ENCODE data around the gene CNR2. TPM values are rescaled to one million over a fixed set of nuclear protein-coding genes. Genes with fewer than 3 reads are reported as not detected.

The CNR2 gene
- total RNA-seq, 2 experiments from 2014 or later, result 0.25 TPM

DNA sequence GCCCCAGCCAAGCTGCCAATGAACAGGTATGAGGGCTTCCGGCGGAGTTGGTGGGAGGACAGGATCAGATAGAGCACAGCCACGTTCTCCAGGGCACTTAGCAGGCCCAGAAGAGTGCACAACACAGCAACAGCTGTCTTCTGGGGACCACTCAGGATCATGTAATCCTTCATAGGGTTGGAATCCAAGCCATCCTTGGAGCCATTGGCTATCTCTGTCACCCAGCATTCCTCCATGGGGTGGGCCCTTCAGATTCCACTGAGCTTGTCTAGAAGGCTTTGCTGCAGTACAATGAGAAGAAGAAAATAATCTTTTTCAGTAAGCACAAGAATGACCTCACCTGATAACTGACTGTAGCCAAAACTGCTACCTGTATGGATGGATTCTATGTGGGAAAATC, 37.8 kb downstream of the CNR2 start:
- no peaks in the 10 kb centered on the region for H3K27me3 Mint-ChIP-seq
- H3K36me3 Mint-ChIP-seq (ENCODE audit: low read depth), result peaks cover 7% of the 10 kb centered on the region
- no peak overlapping the region for H3K27ac Mint-ChIP-seq
- ChIA-PET CTCF (no interaction called here), POLR2A (no interaction called here)
- no peaks in the 10 kb centered on the region for H3K4me1 Mint-ChIP-seq (ENCODE audit: low read depth)
- DNase-seq (no peak), ATAC-seq (no peak)
- H3K4me3 Mint-ChIP-seq, result no peak overlapping the region
- H3K9me3 Mint-ChIP-seq, result peaks cover 16% of the 10 kb centered on the region
- intact Hi-C loops (cut with micrococcal nuclease), result no loop called here
- TF ChIP-seq, protein P1, sequence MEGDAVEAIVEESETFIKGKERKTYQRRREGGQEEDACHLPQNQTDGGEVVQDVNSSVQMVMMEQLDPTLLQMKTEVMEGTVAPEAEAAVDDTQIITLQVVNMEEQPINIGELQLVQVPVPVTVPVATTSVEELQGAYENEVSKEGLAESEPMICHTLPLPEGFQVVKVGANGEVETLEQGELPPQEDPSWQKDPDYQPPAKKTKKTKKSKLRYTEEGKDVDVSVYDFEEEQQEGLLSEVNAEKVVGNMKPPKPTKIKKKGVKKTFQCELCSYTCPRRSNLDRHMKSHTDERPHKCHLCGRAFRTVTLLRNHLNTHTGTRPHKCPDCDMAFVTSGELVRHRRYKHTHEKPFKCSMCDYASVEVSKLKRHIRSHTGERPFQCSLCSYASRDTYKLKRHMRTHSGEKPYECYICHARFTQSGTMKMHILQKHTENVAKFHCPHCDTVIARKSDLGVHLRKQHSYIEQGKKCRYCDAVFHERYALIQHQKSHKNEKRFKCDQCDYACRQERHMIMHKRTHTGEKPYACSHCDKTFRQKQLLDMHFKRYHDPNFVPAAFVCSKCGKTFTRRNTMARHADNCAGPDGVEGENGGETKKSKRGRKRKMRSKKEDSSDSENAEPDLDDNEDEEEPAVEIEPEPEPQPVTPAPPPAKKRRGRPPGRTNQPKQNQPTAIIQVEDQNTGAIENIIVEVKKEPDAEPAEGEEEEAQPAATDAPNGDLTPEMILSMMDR (IDR thresholded peaks at IDR 0.05), result no peak

DNA sequence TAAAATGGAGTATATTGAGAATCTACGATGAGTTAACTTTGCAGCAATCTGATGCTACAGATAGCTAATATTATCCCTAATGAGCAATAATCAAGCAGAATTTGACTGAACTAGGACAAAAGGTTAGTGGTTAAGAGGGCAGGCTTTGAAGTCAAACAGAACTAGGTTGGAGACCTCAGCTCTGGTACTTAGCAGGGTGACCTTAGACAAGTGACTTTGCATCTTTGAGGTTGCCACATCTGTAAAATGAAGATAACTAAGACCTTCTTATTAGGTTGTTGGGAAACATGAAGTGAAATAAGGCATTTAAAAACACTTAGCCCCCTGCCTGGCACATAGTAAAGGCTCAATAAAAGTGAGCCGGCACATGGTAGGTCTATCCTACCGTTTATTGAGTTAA, 40.7 kb downstream of the CNR2 start:
- intact Hi-C loops (cut with micrococcal nuclease), result no loop called here
- Mint-ChIP-seq H3K27me3 (no peaks in the 10 kb centered on the region), H3K4me3 (no peak overlapping the region), H3K4me1 (ENCODE audit: low read depth) (peaks cover 6% of the 10 kb centered on the region), H3K9me3 (peaks cover 3% of the 10 kb centered on the region), H3K36me3 (ENCODE audit: low read depth) (no peaks in the 10 kb centered on the region), H3K27ac (no peak overlapping the region)
- POLR2A ChIA-PET, result no interaction called here
- TF ChIP-seq, protein P1 (IDR thresholded peaks at IDR 0.05), result no peak
- CTCF ChIA-PET, result interaction anchor here (1.1 to 1.5 kb wide), 2 partner anchors 61 to 62 kb away, joined by 3 to 4 read pairs; no protein-coding TSS in a partner anchor
- DNase-seq, result no peak
- ATAC-seq, result no peak

DNA sequence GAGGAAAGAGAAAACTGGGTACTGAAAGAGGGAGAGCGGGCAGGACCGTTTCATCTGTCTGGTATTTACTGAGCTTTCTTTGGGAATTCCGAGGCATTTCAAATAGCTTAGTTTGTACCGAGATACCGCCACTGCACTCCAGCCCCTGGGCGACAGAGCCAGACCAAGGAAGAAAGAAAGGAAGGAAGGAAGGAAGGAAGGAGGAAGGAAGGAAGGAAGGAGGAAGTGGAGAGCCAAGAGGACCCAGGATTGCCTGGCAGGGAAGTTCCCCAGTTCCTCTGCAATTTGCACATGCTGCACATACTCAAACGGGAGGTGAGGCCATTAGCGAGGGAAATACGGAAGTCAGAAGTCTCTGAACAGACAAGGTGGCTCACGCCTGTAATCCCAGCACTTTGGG, 44.1 kb downstream of the CNR2 start:
- H3K9me3 Mint-ChIP-seq, result no peaks in the 10 kb centered on the region
- ChIA-PET POLR2A (interaction anchor here (0.6 kb wide), 1 partner anchor 69 kb away, joined by 3 read pairs; no protein-coding TSS in a partner anchor), CTCF (interaction anchor here (0.7 to 4.1 kb wide), 10 partner anchors 9 to 98 kb away, joined by 3 to 33 read pairs (median 4); partner anchors contain the start of gene GALE)
- intact Hi-C loops (cut with micrococcal nuclease), result loop anchor here (5.0 kb wide), 1 partner anchor 67 kb away; the partner anchor contains the start of gene GALE
- peaks cover 18% of the 10 kb centered on the region for H3K4me1 Mint-ChIP-seq (ENCODE audit: low read depth)
- no peak overlapping the region for H3K27ac Mint-ChIP-seq
- TF ChIP-seq, protein P1 (IDR thresholded peaks at IDR 0.05), result no peak
- DNase-seq (no peak), ATAC-seq (no peak)
- no peaks in the 10 kb centered on the region for H3K27me3 Mint-ChIP-seq
- peaks cover 4% of the 10 kb centered on the region for H3K36me3 Mint-ChIP-seq (ENCODE audit: low read depth)
- H3K4me3 Mint-ChIP-seq, result peak overlapping the region; percentile 76

DNA sequence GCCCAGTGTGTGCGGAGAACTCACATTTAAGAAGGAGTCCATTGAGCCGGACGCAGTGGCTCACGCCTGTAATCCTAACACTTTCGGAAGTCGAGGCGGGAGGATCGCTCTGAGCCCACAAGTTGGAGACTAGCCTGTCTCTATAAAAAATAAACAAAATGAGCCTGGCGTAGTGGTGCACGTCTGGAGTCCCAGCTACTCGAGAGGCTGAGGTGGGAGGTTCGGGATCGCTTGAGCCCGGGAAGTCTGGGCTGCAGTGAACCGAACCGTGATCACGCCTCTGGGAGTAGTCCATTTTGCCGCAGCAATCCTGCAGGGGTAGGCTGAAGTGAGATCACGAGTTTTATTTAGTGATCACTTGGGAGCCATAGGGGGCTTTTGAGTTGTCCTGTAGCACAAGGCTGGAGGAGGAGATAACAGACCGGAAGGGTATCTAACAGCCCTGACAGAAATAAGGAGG, 44.6 kb downstream of the CNR2 start:
- peak; percentile 1 for ATAC-seq

More for the DNA sequence above, 44.6 kb downstream of the CNR2 start:
- H3K4me3 Mint-ChIP-seq, result peak overlapping the region; percentile 76
- no peak for DNase-seq
- POLR2A ChIA-PET, result interaction anchor here (0.6 kb wide), 1 partner anchor 69 kb away, joined by 3 read pairs; no protein-coding TSS in a partner anchor
- no peaks in the 10 kb centered on the region for H3K9me3 Mint-ChIP-seq
- H3K36me3 Mint-ChIP-seq (ENCODE audit: low read depth), result peaks cover 4% of the 10 kb centered on the region
- intact Hi-C loops (cut with micrococcal nuclease), result loop anchor here (5.0 kb wide), 1 partner anchor 66 kb away; the partner anchor contains the start of gene GALE
- peak overlapping the region; percentile 53 for H3K27ac Mint-ChIP-seq
- TF ChIP-seq, protein P1 (IDR thresholded peaks at IDR 0.05), result peak; percentile 57
- no peaks in the 10 kb centered on the region for H3K27me3 Mint-ChIP-seq
- H3K4me1 Mint-ChIP-seq (ENCODE audit: low read depth), result peaks cover 18% of the 10 kb centered on the region
- CTCF ChIA-PET, result interaction anchor here (0.7 to 4.1 kb wide), 10 partner anchors 9 to 97 kb away, joined by 3 to 33 read pairs (median 4); partner anchors contain the start of gene GALE

Data from activated CD8-positive, alpha-beta T cell treated with anti-CD3 and anti-CD28 coated beads for 36 hours (primary cell).